SW 1271 (cell line): ENCODE measurements around the gene INA.

Experiments
- DNase-seq, 2 experiments: peaks; one replicate each; lab custom pipeline; 2025; lab: John Stamatoyannopoulos, UW

The INA gene

GRCh38 chr10:103273041-103273441 lies 3.9 kb upstream of the INA start:
- peak; percentile 93 to 98 for DNase-seq

- DNase-seq = no peak
These were observed 565 bp upstream of the INA start for GRCh38 chr10:103276251-103276895.

GRCh38 chr10:103277713-103278536 lies 987 bp downstream of the INA start:
- DNase-seq = no peak

- no peak for DNase-seq
These were observed 1.5 kb downstream of the INA start for GRCh38 chr10:103278537-103278823.

- DNase-seq = peak in 1 of 2 experiments; percentile 15
These were observed 1.9 kb downstream of the INA start for GRCh38 chr10:103278862-103279298.

- DNase-seq = no peak
These were observed 3.1 kb downstream of the INA start for GRCh38 chr10:103280031-103280430.

- DNase-seq = no peak
These were observed 3.6 kb downstream of the INA start for GRCh38 chr10:103280506-103280905.

- DNase-seq = no peak
These were observed 4.8 kb downstream of the INA start for GRCh38 chr10:103281753-103282152.

- DNase-seq = no peak
These were observed 6.0 kb downstream of the INA start for GRCh38 chr10:103282961-103283360.

- DNase-seq = no peak
These were observed 7.2 kb downstream of the INA start for GRCh38 chr10:103284170-103284569.

GRCh38 chr10:103287992-103288391 lies 11.1 kb downstream of the INA start:
- no peak for DNase-seq

- DNase-seq = no peak
These were observed 14.7 kb downstream of the INA start for GRCh38 chr10:103291588-103291987.

GRCh38 chr10:103295374-103296015 lies 18.6 kb downstream of the INA start:
- DNase-seq = no peak

- DNase-seq = no peak
These were observed 30.7 kb downstream of the INA start for GRCh38 chr10:103307594-103307993.

- no peak for DNase-seq
These were observed 33.3 kb downstream of the INA start for GRCh38 chr10:103310197-103310596.

GRCh38 chr10:103316087-103316486 lies 39.1 kb downstream of the INA start:
- no peak for DNase-seq

- DNase-seq = no peak
These were observed 51.0 kb downstream of the INA start for GRCh38 chr10:103327906-103328305.

- peak in 1 of 2 experiments; percentile 44 for DNase-seq
These were observed 57.1 kb downstream of the INA start for GRCh38 chr10:103333934-103334520.

- no peak for DNase-seq
These were observed 57.6 kb downstream of the INA start for GRCh38 chr10:103334567-103334966.

GRCh38 chr10:103336370-103336769 lies 59.4 kb downstream of the INA start:
- no peak for DNase-seq
